ENCODE results near the gene AUTS2.

- TF ChIP-seq EGR2 (tag by site-specific recombination; IDR thresholded peaks at IDR 0.05; ENCODE audit: low read depth) = no peak
- TF ChIP-seq PATZ1 (tag by site-specific recombination; IDR thresholded peaks at IDR 0.05) = no peak
- no peak for TF ChIP-seq CTCF (tag by site-specific recombination; IDR thresholded peaks at IDR 0.05)
- no peak for TF ChIP-seq YY1 (tag by site-specific recombination; IDR thresholded peaks at IDR 0.05)
- TF ChIP-seq, protein P1, sequence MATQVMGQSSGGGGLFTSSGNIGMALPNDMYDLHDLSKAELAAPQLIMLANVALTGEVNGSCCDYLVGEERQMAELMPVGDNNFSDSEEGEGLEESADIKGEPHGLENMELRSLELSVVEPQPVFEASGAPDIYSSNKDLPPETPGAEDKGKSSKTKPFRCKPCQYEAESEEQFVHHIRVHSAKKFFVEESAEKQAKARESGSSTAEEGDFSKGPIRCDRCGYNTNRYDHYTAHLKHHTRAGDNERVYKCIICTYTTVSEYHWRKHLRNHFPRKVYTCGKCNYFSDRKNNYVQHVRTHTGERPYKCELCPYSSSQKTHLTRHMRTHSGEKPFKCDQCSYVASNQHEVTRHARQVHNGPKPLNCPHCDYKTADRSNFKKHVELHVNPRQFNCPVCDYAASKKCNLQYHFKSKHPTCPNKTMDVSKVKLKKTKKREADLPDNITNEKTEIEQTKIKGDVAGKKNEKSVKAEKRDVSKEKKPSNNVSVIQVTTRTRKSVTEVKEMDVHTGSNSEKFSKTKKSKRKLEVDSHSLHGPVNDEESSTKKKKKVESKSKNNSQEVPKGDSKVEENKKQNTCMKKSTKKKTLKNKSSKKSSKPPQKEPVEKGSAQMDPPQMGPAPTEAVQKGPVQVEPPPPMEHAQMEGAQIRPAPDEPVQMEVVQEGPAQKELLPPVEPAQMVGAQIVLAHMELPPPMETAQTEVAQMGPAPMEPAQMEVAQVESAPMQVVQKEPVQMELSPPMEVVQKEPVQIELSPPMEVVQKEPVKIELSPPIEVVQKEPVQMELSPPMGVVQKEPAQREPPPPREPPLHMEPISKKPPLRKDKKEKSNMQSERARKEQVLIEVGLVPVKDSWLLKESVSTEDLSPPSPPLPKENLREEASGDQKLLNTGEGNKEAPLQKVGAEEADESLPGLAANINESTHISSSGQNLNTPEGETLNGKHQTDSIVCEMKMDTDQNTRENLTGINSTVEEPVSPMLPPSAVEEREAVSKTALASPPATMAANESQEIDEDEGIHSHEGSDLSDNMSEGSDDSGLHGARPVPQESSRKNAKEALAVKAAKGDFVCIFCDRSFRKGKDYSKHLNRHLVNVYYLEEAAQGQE (tag by site-specific recombination; IDR thresholded peaks at IDR 0.05) = no peak
- no peak for TF ChIP-seq ZNF555 (tag by site-specific recombination; conservative IDR thresholded peaks at IDR 0.05)
- TF ChIP-seq, protein P2, sequence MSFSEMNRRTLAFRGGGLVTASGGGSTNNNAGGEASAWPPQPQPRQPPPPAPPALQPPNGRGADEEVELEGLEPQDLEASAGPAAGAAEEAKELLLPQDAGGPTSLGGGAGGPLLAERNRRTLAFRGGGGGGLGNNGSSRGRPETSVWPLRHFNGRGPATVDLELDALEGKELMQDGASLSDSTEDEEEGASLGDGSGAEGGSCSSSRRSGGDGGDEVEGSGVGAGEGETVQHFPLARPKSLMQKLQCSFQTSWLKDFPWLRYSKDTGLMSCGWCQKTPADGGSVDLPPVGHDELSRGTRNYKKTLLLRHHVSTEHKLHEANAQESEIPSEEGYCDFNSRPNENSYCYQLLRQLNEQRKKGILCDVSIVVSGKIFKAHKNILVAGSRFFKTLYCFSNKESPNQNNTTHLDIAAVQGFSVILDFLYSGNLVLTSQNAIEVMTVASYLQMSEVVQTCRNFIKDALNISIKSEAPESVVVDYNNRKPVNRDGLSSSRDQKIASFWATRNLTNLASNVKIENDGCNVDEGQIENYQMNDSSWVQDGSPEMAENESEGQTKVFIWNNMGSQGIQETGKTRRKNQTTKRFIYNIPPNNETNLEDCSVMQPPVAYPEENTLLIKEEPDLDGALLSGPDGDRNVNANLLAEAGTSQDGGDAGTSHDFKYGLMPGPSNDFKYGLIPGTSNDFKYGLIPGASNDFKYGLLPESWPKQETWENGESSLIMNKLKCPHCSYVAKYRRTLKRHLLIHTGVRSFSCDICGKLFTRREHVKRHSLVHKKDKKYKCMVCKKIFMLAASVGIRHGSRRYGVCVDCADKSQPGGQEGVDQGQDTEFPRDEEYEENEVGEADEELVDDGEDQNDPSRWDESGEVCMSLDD (tag by site-specific recombination; IDR thresholded peaks at IDR 0.05) = no peak
- no peak for TF ChIP-seq ZNF266 (tag by site-specific recombination; IDR thresholded peaks at IDR 0.05; ENCODE audit: low read depth)
- TF ChIP-seq, protein P3, sequence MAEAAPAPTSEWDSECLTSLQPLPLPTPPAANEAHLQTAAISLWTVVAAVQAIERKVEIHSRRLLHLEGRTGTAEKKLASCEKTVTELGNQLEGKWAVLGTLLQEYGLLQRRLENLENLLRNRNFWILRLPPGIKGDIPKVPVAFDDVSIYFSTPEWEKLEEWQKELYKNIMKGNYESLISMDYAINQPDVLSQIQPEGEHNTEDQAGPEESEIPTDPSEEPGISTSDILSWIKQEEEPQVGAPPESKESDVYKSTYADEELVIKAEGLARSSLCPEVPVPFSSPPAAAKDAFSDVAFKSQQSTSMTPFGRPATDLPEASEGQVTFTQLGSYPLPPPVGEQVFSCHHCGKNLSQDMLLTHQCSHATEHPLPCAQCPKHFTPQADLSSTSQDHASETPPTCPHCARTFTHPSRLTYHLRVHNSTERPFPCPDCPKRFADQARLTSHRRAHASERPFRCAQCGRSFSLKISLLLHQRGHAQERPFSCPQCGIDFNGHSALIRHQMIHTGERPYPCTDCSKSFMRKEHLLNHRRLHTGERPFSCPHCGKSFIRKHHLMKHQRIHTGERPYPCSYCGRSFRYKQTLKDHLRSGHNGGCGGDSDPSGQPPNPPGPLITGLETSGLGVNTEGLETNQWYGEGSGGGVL (tag by site-specific recombination; IDR thresholded peaks at IDR 0.05) = no peak
- TF ChIP-seq ZBTB1 (tag by site-specific recombination; IDR thresholded peaks at IDR 0.05) = no peak
- no peak for TF ChIP-seq ZNF211 (tag by site-specific recombination; IDR thresholded peaks at IDR 0.05; ENCODE audit: low read depth)
Measured at GRCh38 chr7:70579397-70580097, 981.3 kb downstream of the AUTS2 start.
